Natural killer cell (primary cell): ENCODE data around the gene EOMES. TPM values are rescaled to one million over a fixed set of nuclear protein-coding genes. Genes with fewer than 3 reads are reported as not detected.

ENCODE experiments used
- ATAC-seq, 3 donors: fragments of 150-1000 bp in 2 of 3; fragments of 200-7000 bp in 1 of 3; cut with Tn5 transposase; 1 replicate in 1 of 3; 2 replicates in 2 of 3; pipeline ENCODE4 v1.10.0; 2021; ENCODE audit warnings: mild to moderate bottlenecking in 2 of 3, moderate library complexity in 2 of 3
- DNase-seq, 2 donors: peaks; one replicate each; pipeline versions ENCODE4 v3.0.0 to v3.0.0-alpha.2; 2013 to 2021; ENCODE audit warnings: mixed read lengths in 1 of 2
- H3K27ac ChIP-seq: one replicate; pipeline ENCODE4 v1.5.1; 2013; ENCODE audit warnings: mild to moderate bottlenecking, low read length
- H3K27me3 ChIP-seq: one replicate; pipeline ENCODE4 v1.6.1; 2013; ENCODE audit warnings: low read length; ENCODE audit not compliant: control insufficient read depth, insufficient read depth
- H3K36me3 ChIP-seq: one replicate; pipeline ENCODE4 v1.6.1; 2013; ENCODE audit warnings: low read length; ENCODE audit not compliant: control insufficient read depth, insufficient read depth
- H3K4me1 ChIP-seq: one replicate; pipeline ENCODE4 v1.6.1; 2013; ENCODE audit warnings: low read length; ENCODE audit not compliant: control insufficient read depth, insufficient read depth
- H3K4me3 ChIP-seq: one replicate; pipeline ENCODE4 v1.5.1; 2013; ENCODE audit warnings: low read length
- H3K9me3 ChIP-seq: one replicate; pipeline ENCODE4 v1.6.1; 2013; ENCODE audit warnings: low read length; ENCODE audit not compliant: control insufficient read depth, insufficient read depth
- H3K27ac Mint-ChIP-seq, 2 donors: one replicate each; pipeline ENCODE4 v1.8.0; 2022; ENCODE audit warnings: mild to moderate bottlenecking in 2 of 2, mixed read lengths in 2 of 2, moderate library complexity in 1 of 2
- H3K27me3 Mint-ChIP-seq, 2 donors: one replicate each; pipeline ENCODE4 v1.8.0; 2022; ENCODE audit warnings: low read depth in 2 of 2, mixed read lengths in 2 of 2
- H3K36me3 Mint-ChIP-seq: one replicate; pipeline ENCODE4 v1.8.0; 2022; ENCODE audit warnings: mixed read lengths
- H3K4me1 Mint-ChIP-seq, 2 donors: one replicate each; pipeline ENCODE4 v1.8.0; 2022; ENCODE audit warnings: mixed read lengths in 2 of 2
- H3K4me3 Mint-ChIP-seq: one replicate; pipeline ENCODE4 v1.8.0; 2022; ENCODE audit warnings: mild to moderate bottlenecking, moderate library complexity, mixed read lengths
- H3K9me3 Mint-ChIP-seq, 2 donors: one replicate each; pipeline ENCODE4 v1.8.0; 2022; ENCODE audit warnings: mixed read lengths in 2 of 2
- WGBS: methylation state at CpG from one replicate; pipeline ENCODE4 v1.1.7; 2013; ENCODE audit warnings: missing lambda C conversion rate; ENCODE audit not compliant: insufficient coverage; 5-methylcytosine and 5-hydroxymethylcytosine counted together
- intact Hi-C: fragments of 100-400 bp; cut with micrococcal nuclease; formaldehyde crosslinking; loops from one replicate; pipeline ENCODE4 v1.14.2; 2022
- total RNA-seq, 4 donors: library from RNA; stranded (reverse); fragments of 120-200 nt in 1 of 4; gene quantifications; one replicate each; pipeline versions ENCODE4 v1.2.3 to v1.2.4, GENCODE V29; 2013 to 2022
- TF ChIP-seq, protein P1 (sequence below): fragments of 200-600 bp; IDR thresholded peaks from one replicate; pipeline ENCODE4 v1.8.0; 2022; ENCODE audit warnings: antibody characterized with exemption

Gene EOMES
- total RNA-seq, 3 donors from 2014 or later (not counting 1 experiment from before 2014, with no cell fraction given), result 30.3 to 64.0 (median 32.2) TPM

- no peak overlapping the region for H3K27ac Mint-ChIP-seq
- H3K36me3 Mint-ChIP-seq, result peaks cover 11% of the 10 kb centered on the region
- H3K27ac ChIP-seq, result no peak overlapping the region
- peaks cover 5% of the 10 kb centered on the region in 2 donors for H3K9me3 Mint-ChIP-seq
- H3K4me3 Mint-ChIP-seq, result no peak overlapping the region
- no peaks in the 10 kb centered on the region for H3K4me1 Mint-ChIP-seq
- peaks cover 0 to 3% of the 10 kb centered on the region in 2 donors for H3K27me3 Mint-ChIP-seq
- TF ChIP-seq, protein P1, sequence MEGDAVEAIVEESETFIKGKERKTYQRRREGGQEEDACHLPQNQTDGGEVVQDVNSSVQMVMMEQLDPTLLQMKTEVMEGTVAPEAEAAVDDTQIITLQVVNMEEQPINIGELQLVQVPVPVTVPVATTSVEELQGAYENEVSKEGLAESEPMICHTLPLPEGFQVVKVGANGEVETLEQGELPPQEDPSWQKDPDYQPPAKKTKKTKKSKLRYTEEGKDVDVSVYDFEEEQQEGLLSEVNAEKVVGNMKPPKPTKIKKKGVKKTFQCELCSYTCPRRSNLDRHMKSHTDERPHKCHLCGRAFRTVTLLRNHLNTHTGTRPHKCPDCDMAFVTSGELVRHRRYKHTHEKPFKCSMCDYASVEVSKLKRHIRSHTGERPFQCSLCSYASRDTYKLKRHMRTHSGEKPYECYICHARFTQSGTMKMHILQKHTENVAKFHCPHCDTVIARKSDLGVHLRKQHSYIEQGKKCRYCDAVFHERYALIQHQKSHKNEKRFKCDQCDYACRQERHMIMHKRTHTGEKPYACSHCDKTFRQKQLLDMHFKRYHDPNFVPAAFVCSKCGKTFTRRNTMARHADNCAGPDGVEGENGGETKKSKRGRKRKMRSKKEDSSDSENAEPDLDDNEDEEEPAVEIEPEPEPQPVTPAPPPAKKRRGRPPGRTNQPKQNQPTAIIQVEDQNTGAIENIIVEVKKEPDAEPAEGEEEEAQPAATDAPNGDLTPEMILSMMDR, result no peak
- intact Hi-C loops, result no loop called here
- no peaks in the 10 kb centered on the region for H3K9me3 ChIP-seq
- peaks cover 2% of the 10 kb centered on the region for H3K27me3 ChIP-seq
- 58% methylated on average over 2 of the region's 3 CpGs for WGBS
- ATAC-seq (no peak), DNase-seq (no peak)
- no peak overlapping the region for H3K4me3 ChIP-seq
- H3K36me3 ChIP-seq, result no peaks in the 10 kb centered on the region
- H3K4me1 ChIP-seq, result no peaks in the 10 kb centered on the region
Measured at GRCh38 chr3:27699067-27699466, 23.1 kb downstream of the EOMES start.

DNA sequence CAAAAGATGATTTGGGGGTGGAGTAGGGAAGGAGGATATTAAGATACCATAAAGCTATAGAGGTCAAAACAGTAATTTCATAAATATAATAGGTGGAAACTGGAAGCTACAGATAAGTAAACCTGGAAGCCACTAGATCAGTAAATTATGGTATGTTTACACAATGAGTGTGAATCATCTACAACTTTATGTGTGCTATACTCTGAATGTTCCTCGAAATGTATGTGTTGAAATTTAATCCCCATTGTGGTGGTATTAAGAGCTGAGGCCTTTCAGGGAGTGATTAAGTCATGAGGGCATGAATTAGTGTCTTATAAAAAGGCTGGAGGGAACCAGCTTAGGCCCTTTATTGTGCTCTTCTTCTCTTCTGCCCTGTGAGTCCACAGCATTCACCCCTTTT lies 25.2 kb downstream of the EOMES start:
- no peak overlapping the region for H3K27ac Mint-ChIP-seq
- 64% methylated on average over 1 of the region's 1 CpG for WGBS
- peaks cover 2% of the 10 kb centered on the region for H3K27me3 ChIP-seq
- no peak overlapping the region for H3K27ac ChIP-seq
- TF ChIP-seq, protein P1, result no peak
- no peaks in the 10 kb centered on the region for H3K4me1 Mint-ChIP-seq
- ATAC-seq, result no peak
- intact Hi-C loops, result no loop called here
- H3K4me3 Mint-ChIP-seq, result no peak overlapping the region
- DNase-seq, result no peak
- no peak overlapping the region for H3K4me3 ChIP-seq
- peaks cover 5% of the 10 kb centered on the region in 2 donors for H3K9me3 Mint-ChIP-seq
- peaks cover 16% of the 10 kb centered on the region for H3K36me3 Mint-ChIP-seq
- no peaks in the 10 kb centered on the region for H3K9me3 ChIP-seq
- no peaks in the 10 kb centered on the region for H3K4me1 ChIP-seq
- peaks cover 2 to 15% of the 10 kb centered on the region in 2 donors for H3K27me3 Mint-ChIP-seq
- no peaks in the 10 kb centered on the region for H3K36me3 ChIP-seq

DNA sequence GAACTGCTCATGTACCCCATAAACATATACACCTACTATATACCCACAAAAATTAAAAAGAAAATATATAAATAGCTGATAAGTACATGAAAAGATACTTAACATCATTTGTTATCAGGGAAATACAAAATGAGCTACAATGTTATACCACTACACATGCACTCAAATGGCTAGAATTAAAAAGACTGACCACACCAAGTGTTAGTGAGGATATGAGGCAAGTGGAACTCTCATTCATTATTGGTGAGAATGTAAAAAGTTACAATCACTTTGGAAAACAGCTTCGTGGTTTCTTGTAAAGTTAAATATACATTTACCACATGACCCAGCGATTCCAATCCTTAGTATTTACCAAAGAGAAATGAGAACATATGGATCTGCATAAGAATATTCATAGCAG lies 26.5 kb downstream of the EOMES start:
- no peaks in the 10 kb centered on the region for H3K9me3 ChIP-seq

More for the DNA sequence above, 26.5 kb downstream of the EOMES start:
- DNase-seq (no peak), ATAC-seq (no peak)
- no peaks in the 10 kb centered on the region for H3K36me3 ChIP-seq
- H3K4me1 ChIP-seq, result no peaks in the 10 kb centered on the region
- H3K27ac ChIP-seq, result no peak overlapping the region
- Mint-ChIP-seq H3K4me3 (no peak overlapping the region), H3K36me3 (peaks cover 29% of the 10 kb centered on the region), H3K27me3 (peaks cover 5 to 21% of the 10 kb centered on the region in 2 donors), H3K9me3 (peaks cover 6 to 9% of the 10 kb centered on the region in 2 donors), H3K27ac (no peak overlapping the region), H3K4me1 (no peaks in the 10 kb centered on the region)
- H3K4me3 ChIP-seq, result no peak overlapping the region
- intact Hi-C loops, result no loop called here
- peaks cover 2% of the 10 kb centered on the region for H3K27me3 ChIP-seq
- TF ChIP-seq, protein P1, result no peak
- WGBS, result no CpG with 5 or more reads among the region's 2 CpGs
